GM18519 (cell line): ENCODE results near the gene KCNH8.
A peak's percentile ranks its signal among the peaks of the same experiment; 100 is the strongest.

ENCODE experiments used
- ATAC-seq: cut with Tn5 transposase; IDR thresholded peaks from one replicate; pipeline ENCODE4 v1.9.1; 2021; ENCODE audit warnings: mild to moderate bottlenecking, moderate library complexity; ENCODE audit not compliant: unreplicated experiment, low FRiP score

Gene KCNH8

GRCh38 chr3:19457449-19457848 lies 309.1 kb downstream of the KCNH8 start:
- ATAC-seq, result no peak

DNA sequence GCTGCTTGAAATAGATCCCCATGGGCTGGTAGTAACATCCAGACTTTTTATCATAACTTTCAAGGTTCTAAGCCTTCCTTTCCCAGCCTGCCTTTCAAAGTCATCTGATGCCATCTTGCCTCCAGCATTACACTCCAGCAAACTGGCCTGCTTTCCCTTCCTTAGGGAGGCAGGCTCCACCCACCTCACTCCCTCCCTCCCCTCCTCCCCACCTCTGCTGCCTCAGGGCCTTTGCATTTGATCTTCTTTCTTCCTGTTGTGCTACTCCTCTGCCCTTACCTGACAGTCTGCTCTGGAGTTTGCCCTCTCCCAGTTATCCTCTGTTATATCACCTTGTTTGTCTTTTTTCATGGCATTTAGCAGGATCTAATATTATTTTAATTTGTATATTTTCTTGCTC lies 319.5 kb downstream of the KCNH8 start:
- ATAC-seq, result no peak

GRCh38 chr3:19471138-19471537 lies 322.8 kb downstream of the KCNH8 start:
- no peak for ATAC-seq

DNA sequence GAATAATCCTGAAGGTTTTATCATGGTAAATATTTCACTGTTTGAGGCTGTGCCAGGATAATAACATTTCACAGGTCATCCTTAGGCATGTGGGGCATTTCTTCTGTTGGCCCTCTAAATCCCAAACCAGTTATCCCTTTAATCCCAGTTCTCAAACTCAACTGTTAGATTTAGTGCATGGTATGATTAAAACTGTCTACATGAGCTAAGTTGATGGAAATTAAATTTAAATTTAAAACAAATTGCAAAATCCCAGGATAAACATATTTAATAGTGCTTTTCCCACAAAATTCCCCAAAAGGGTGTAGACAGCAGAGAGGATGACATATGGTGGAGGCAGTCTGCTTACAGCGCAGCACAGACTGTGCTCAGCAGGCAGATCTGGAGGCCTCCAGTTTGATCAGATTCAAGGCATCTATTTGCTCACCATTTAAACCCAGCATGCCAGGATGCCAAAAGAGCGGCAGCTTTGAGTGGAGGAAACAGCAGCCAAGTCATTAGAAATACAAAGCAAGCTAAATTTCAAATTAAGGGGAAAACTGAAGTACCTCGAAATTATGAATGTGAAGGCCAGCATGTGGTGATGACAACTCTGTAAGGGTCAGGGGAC lies 325.8 kb downstream of the KCNH8 start:
- no peak for ATAC-seq

GRCh38 chr3:19476281-19476680 lies 328.0 kb downstream of the KCNH8 start:
- ATAC-seq, result no peak

GRCh38 chr3:19485267-19485666 lies 337.0 kb downstream of the KCNH8 start:
- no peak for ATAC-seq

GRCh38 chr3:19487386-19487785 lies 339.1 kb downstream of the KCNH8 start:
- ATAC-seq, result no peak

- ATAC-seq, result no peak
These were observed 340.6 kb downstream of the KCNH8 start for GRCh38 chr3:19488939-19489338.

GRCh38 chr3:19489936-19490335 lies 341.6 kb downstream of the KCNH8 start:
- ATAC-seq, result no peak

DNA sequence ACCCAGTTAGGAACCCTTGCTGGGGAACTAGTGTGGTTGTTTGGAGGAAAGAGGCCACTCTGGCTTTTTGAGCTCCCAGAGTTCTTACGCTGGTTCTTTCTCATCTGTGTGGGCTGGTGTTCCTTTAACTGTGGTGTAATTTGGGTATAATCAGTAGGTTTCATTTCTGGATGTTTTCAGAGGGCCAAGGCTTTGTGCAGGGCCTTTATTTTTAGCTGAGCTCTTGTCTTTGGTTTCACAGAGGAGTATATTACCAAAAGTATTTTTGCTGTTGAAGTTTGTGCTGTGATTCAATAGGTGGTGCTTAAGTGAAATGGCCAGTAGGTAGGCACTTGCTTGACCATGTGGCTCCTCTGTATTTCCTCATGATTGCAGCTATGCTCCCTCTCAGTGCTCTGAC lies 357.9 kb downstream of the KCNH8 start:
- ATAC-seq, result no peak

DNA sequence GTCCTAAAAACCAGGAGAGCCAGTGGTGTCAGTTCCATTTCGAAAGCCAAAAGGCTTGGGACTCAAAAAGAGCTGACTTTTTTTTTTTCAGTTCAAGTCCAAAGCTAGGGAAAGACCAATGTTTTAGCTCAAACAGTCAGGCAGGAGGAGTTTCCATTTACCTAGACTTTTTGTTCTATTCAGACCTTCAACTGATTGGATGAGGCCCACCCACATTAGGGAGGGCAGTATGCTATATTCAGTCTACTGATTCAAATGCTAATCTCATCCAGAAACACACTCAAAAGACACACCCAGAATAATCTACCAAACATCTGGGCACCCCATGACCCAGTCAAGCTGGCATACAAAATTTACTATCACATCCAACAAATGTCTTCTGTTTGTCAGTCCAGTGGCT lies 374.0 kb downstream of the KCNH8 start:
- ATAC-seq, result no peak

- ATAC-seq, result no peak
These were observed 377.8 kb downstream of the KCNH8 start for GRCh38 chr3:19526071-19526470.

- no peak for ATAC-seq
These were observed 379.4 kb downstream of the KCNH8 start for GRCh38 chr3:19527746-19528145.

DNA sequence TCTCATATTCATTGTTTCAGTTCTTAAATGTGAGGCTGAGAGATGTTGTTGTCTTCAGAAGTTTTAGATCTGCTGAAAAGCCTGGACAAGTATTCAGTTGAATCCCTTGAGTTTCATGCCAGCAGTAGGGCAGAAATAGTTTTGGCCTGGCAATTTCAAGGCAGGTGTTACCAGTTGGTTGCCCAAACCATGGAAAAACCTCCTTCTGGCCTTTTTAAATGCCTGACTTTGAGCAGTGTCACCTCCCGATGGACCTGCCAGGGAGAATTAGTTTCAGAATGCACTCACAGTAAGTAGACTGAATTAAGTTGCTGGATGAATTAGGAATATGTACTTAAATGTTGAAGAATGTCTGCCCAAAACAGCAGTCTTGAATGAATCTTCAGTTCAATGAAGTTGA lies 383.1 kb downstream of the KCNH8 start:
- ATAC-seq, result no peak

- peak; percentile 51 for ATAC-seq
These were observed 391.4 kb downstream of the KCNH8 start for GRCh38 chr3:19539518-19540392.

GRCh38 chr3:19540464-19540863 lies 392.2 kb downstream of the KCNH8 start:
- peak; percentile 26 for ATAC-seq

- peak; percentile 25 for ATAC-seq
These were observed 393.0 kb downstream of the KCNH8 start for GRCh38 chr3:19541284-19541683.

DNA sequence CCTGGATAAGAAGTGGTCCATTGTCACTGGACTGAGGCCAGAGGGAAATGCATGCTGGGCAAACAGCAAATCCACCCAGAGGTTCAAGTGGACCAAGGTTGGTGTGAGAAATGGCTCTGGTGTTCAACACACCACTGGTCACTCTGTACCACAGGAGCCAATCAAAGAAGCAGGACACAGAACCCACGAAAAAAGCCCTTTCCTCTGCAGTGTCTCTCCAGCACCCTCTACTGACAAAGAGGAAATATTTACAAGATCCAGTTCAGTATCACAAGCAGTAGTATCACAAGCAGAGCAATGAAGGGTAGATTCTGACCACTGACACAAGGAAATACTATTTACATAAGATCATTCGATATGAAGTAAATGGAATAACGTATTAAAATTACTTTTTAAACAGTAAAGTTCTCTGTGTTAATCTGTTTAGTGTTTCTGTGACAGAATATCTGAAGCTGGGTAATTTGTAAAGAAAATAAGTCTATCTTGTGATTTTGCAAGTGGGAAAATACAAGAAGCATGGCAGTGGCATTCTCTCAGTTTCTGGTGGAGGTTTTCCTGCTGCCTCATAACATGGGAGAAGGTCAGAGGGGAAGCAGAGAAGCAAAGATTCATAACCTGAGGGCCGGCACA lies 395.0 kb downstream of the KCNH8 start:
- ATAC-seq, result peak; percentile 31

DNA sequence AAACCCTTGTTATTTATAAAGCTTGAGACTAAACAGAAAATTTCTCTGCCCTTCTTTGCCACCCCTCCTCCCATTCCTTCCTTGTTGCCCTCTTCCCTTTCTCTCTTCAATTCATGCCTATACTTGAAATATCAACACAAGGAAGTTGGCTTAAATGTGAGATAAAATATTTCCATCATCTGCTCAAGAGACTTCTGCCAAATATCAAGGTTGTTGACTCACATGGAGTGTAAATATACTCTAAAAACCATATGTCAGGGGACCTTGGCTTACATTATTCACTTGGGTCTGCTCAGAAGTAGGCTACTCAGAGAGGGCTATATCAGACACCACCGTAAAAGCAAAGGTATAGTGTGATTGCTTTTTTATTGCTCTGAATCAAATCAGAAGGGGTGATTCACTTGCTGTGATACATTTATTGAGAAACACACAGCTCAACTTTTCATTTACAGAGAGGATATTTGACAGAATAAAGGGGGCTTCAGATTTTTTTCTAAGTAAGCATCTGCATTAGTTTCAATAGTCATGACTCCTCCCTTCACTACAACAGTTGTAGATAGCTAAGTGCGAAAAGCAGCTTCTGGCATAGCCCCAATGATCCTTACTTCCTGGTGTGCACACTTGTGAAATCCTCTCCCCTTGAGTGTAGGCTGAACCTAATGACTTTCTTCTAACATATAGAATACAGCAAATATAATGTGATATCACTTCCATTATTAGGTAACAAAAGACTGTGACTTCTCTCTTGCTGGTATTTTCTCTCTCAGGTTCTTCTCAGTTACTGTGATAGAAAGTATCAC lies 399.6 kb downstream of the KCNH8 start:
- no peak for ATAC-seq

DNA sequence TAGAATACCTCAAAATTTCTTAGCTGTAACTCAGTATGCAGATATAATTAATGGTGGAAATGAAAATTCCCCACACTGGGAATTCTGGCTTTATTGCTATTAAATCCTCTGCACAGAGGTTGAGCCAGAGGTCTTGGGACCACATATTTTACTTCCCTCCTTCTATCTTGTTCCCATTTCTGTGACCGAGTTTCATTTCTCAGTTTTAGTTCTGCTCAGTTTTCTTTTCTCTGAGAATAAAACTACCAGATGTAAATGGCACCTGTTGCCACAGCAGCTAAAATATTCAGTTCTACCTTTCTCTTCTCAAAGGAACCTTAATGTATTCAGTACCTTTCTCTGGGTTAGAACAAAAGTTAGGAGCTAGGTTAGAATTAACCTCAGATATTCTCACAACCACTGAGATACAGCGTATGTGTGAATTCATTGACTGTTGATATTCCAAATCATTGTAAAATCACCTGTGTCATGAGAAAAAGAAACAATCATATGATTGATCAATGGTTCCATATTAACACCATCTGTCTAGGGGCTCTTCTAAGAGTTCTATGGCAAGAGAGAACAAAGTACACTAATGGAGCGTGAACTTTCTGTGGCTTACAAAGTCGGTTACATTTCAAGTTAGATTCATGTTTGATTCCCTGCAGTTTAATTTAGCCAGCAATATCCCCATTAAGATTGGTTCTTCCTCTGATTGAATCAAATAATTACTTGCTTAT lies 411.6 kb downstream of the KCNH8 start:
- ATAC-seq, result peak; percentile 96
